HepG2 (cell line): ENCODE results near the gene MAP3K5. TPM values are rescaled to one million over a fixed set of nuclear protein-coding genes. Genes with fewer than 3 reads are reported as not detected.

Experiments
- ATAC-seq: fragments of 200-7000 bp; cut with Tn5 transposase; 3 replicates; pipeline ENCODE4 v1.9.1; 2020; ENCODE audit warnings: mild to moderate bottlenecking, moderate library complexity
- BruUV-seq: library from RNA; stranded (reverse); fragments of 400-500 nt; replicated peaks from 2 replicates; lab custom pipeline; 2021; lab: Mats Ljungman, UMichigan
- CTCF ChIA-PET: fragments of 300-600 bp; formaldehyde crosslinking; extraction: SDS; loops from one replicate; lab custom pipeline; 2021; ENCODE audit warnings: low total read pairs, inconsistent platforms, low intra/inter-chr PET ratio; lab: Yijun Ruan, JAX
- POLR2A ChIA-PET: fragments of 350-600 bp; sonication (Branson Sonifier 250); formaldehyde crosslinking; loops from one replicate; lab custom pipeline; 2020; ENCODE audit warnings: antibody characterized with exemption, inconsistent platforms; lab: Yijun Ruan, JAX
- DNase-seq: peaks from one replicate; pipeline ENCODE4 v3.0.0-alpha.2; 2015; ENCODE audit warnings: low spot score
- FAIRE-seq: peaks from 3 replicates; lab custom pipeline; 2011; peaks lifted over from hg19 to GRCh38; lab: Jason Lieb, UNC
- H2AFZ ChIP-seq: one replicate; pipeline ENCODE4 v1.6.1; 2011; ENCODE audit warnings: low read length, inconsistent platforms
- H3K27ac ChIP-seq: fragments of 300-600 bp; 3 replicates; pipeline ENCODE4 v1.8.0; 2011; ENCODE audit warnings: mixed run types, mild to moderate bottlenecking, mixed read lengths, low read length, inconsistent platforms; ENCODE audit not compliant: insufficient read depth; ENCODE audit errors: extremely low read length
- H3K27me3 ChIP-seq, 2 experiments: fragments of 200-600 bp in 1 of 2; 2 replicates in 1 of 2; 3 replicates in 1 of 2; pipeline versions ENCODE4 v1.6.0 to v1.8.0; 2011; ENCODE audit warnings: low read length in 2 of 2, mild to moderate bottlenecking in 2 of 2, moderate library complexity in 2 of 2, inconsistent platforms in 1 of 2; ENCODE audit not compliant: insufficient read depth in 2 of 2, control insufficient read depth in 1 of 2
- H3K36me3 ChIP-seq, 2 experiments: fragments of 200-600 bp in 1 of 2; replicated peaks in 1 of 2; 2 replicates in 1 of 2; 3 replicates in 1 of 2; pipeline versions ENCODE4 v1.5.1 to v1.8.0; 2011; ENCODE audit warnings: low read length in 2 of 2, inconsistent platforms in 1 of 2; ENCODE audit not compliant: insufficient read depth in 2 of 2, control insufficient read depth in 1 of 2
- H3K4me1 ChIP-seq: 2 replicates; pipeline ENCODE4 v1.5.1; 2012; ENCODE audit warnings: low read length, inconsistent platforms; ENCODE audit not compliant: insufficient read depth
- H3K4me2 ChIP-seq: 2 replicates; pipeline ENCODE4 v1.6.0; 2011; ENCODE audit warnings: low read depth, low read length, inconsistent platforms
- H3K4me3 ChIP-seq, 3 experiments: fragments of 200-600 bp in 1 of 3; sonication (generic), shearing (Covaris generic) in 1 of 3; replicated peaks in 1 of 3; 2 replicates each; pipeline ENCODE4 v1.5.1; 2011 to 2016; ENCODE audit warnings: low read length in 3 of 3, inconsistent platforms in 2 of 3, low read depth in 2 of 3, mild to moderate bottlenecking in 2 of 3, control low read depth in 1 of 3, mixed read lengths in 1 of 3; ENCODE audit not compliant: insufficient read depth in 1 of 3
- H3K79me2 ChIP-seq: one replicate; pipeline ENCODE4 v1.6.1; 2011; ENCODE audit warnings: low read length, inconsistent platforms; ENCODE audit not compliant: insufficient read depth
- H3K9ac ChIP-seq: 2 replicates; pipeline ENCODE4 v1.6.0; 2011; ENCODE audit warnings: mild to moderate bottlenecking, low read depth, low read length, inconsistent platforms; ENCODE audit not compliant: insufficient read depth
- H3K9me3 ChIP-seq: 2 replicates; pipeline ENCODE4 v1.5.1; 2012; ENCODE audit warnings: mild to moderate bottlenecking, low read length
- H4K20me1 ChIP-seq: 2 replicates; pipeline ENCODE4 v1.6.0; 2011; ENCODE audit warnings: inconsistent platforms, mild to moderate bottlenecking, low read length, moderate library complexity; ENCODE audit not compliant: insufficient read depth
- CBX2 ChIP-seq, 2 experiments: fragments of 200-600 bp in 1 of 2; sonication (generic); formaldehyde crosslinking in 1 of 2; IDR thresholded peaks; 2 replicates each; pipeline versions ENCODE4 v1.7.0 to v1.8.1; 2018 to 2022; ENCODE audit warnings: low read depth in 2 of 2, low read length in 1 of 2, mild to moderate bottlenecking in 1 of 2, missing genetic modification reagents in 1 of 2
- CEBPB ChIP-seq: IDR thresholded peaks from 2 replicates; pipeline ENCODE4 v1.6.1; 2011; ENCODE audit warnings: low read depth, low read length, improper control_type of control experiment, borderline replicate concordance
- GTF2F1 ChIP-seq: fragments of 150-350 bp; IDR thresholded peaks from 2 replicates; pipeline ENCODE4 v1.6.1; 2014; ENCODE audit warnings: low read length
- JUND ChIP-seq: sonication (generic); formaldehyde crosslinking; IDR thresholded peaks from 2 replicates; pipeline ENCODE4 v1.8.0; 2022; ENCODE audit warnings: mild to moderate bottlenecking, missing genetic modification reagents
- NAIF1 ChIP-seq: sonication (generic); formaldehyde crosslinking; IDR thresholded peaks from 2 replicates; pipeline ENCODE4 v1.5.0; 2020; ENCODE audit warnings: mild to moderate bottlenecking, missing genetic modification reagents, borderline replicate concordance
- RARA ChIP-seq: IDR thresholded peaks from 2 replicates; pipeline ENCODE4 v1.6.1; 2016; ENCODE audit warnings: missing genetic modification reagents, missing compliant biosample characterization
- SETDB1 ChIP-seq: sonication (generic); formaldehyde crosslinking; IDR thresholded peaks from 2 replicates; pipeline ENCODE4 v1.5.1; 2020; ENCODE audit warnings: missing genetic modification reagents, mild to moderate bottlenecking, borderline replicate concordance
- ZKSCAN1 ChIP-seq: fragments of 150-350 bp; IDR thresholded peaks from 2 replicates; pipeline ENCODE4 v1.6.1; 2014; ENCODE audit warnings: low read length
- ZNF362 ChIP-seq: sonication (generic); formaldehyde crosslinking; IDR thresholded peaks from 2 replicates; pipeline ENCODE4 v1.4.0; 2020; ENCODE audit warnings: missing genetic modification reagents, mild to moderate bottlenecking, borderline replicate concordance
- ZNF598 ChIP-seq: sonication (generic); formaldehyde crosslinking; IDR thresholded peaks from 2 replicates; pipeline ENCODE4 v1.5.1; 2020; ENCODE audit warnings: mild to moderate bottlenecking, missing genetic modification reagents, borderline replicate concordance
- ZNF841 ChIP-seq: sonication (generic); formaldehyde crosslinking; IDR thresholded peaks from 2 replicates; pipeline ENCODE4 v1.8.1; 2023; ENCODE audit warnings: missing genetic modification reagents, borderline replicate concordance
- WGBS: methylation state at CpG from one replicate; pipeline ENCODE4 v1.1.6; 2017; ENCODE audit warnings: low lambda C conversion rate; 5-methylcytosine and 5-hydroxymethylcytosine counted together
- in situ Hi-C: cut with HindIII; loops from 2 replicates; pipeline ENCODE4 v1.10.0; 2017; ENCODE audit warnings: low pct_unique_long_range_greater_than_20kb; ENCODE audit not compliant: extremely low pct_ligation_motif_present
- intact Hi-C: fragments of 100-400 bp; cut with micrococcal nuclease; formaldehyde crosslinking; loops from one replicate; pipeline ENCODE4 v1.10.0; 2022; ENCODE audit not compliant: unreplicated experiment
- polyA plus RNA-seq, 8 experiments: library from polyadenylated mRNA; depleted of rRNA in 3 of 8; stranded (reverse) in 7 of 8; unstranded in 1 of 8; fragments of >200 nt; fragmentation: Illumina TruSeq in 4 of 8; extraction: Trizol in 4 of 8; gene quantifications; 2 replicates each; pipeline versions ENCODE4 v1.2.1 to v1.2.3, GENCODE V29; 2011 to 2016; ENCODE audit warnings: low read depth in 4 of 8, missing spikeins in 1 of 8, mixed read lengths in 1 of 8; ENCODE audit not compliant: insufficient read depth in 1 of 8
- total RNA-seq, 5 experiments: library from RNA; depleted of rRNA; stranded (reverse); fragments of >200 nt; fragmentation: Illumina TruSeq; extraction: Trizol; gene quantifications; 2 replicates each; pipeline ENCODE4 v1.2.3, GENCODE V29; 2016; ENCODE audit warnings: low read depth in 1 of 5

Gene MAP3K5
- total and polyA plus RNA-seq, 2 of the 13 experiments (the other 11 are each of a cell fraction or from before 2014, with no cell fraction given) = not detected

- Histone ChIP-seq H3K27ac (no peak overlapping the region), H2AFZ (no peak overlapping the region), H3K36me3 (no peaks in the 10 kb centered on the region), H3K27me3 (no peaks in the 10 kb centered on the region; a peak in 1 of 5 replicates), H3K4me1 (no peaks in the 10 kb centered on the region), H3K4me2 (no peak overlapping the region), H3K79me2 (no peaks in the 10 kb centered on the region), H3K9me3 (no peaks in the 10 kb centered on the region), H3K4me3 (no peak overlapping the region), H3K9ac (no peak overlapping the region), H4K20me1 (no peaks in the 10 kb centered on the region)
- 22% methylated on average over 6 of the region's 6 CpGs for WGBS
- ATAC-seq = no peak
- TF ChIP-seq SETDB1 (CRISPR knock-in tag) = no peak
- no peak for TF ChIP-seq RARA (CRISPR knock-in tag)
- no peak for TF ChIP-seq NAIF1 (CRISPR knock-in tag)
- ChIA-PET CTCF (no interaction called here), POLR2A (no interaction called here)
- in situ Hi-C loops = no loop called here
- intact Hi-C loops = no loop called here
- BruUV-seq = no TSS peak
- FAIRE-seq = no peak
- DNase-seq = no peak
Observed at GRCh38 chr6:136539967-136540652, 252.2 kb downstream of the MAP3K5 start.

- no peak for ATAC-seq
- Histone ChIP-seq H4K20me1 (no peaks in the 10 kb centered on the region), H2AFZ (no peak overlapping the region), H3K27ac (no peak overlapping the region), H3K9me3 (no peaks in the 10 kb centered on the region), H3K27me3 (no peaks in the 10 kb centered on the region; a peak in 1 of 5 replicates), H3K4me3 (no peak overlapping the region), H3K36me3 (no peaks in the 10 kb centered on the region), H3K79me2 (no peaks in the 10 kb centered on the region), H3K9ac (no peak overlapping the region), H3K4me1 (no peaks in the 10 kb centered on the region), H3K4me2 (no peak overlapping the region)
- 22% methylated on average over 4 of the region's 4 CpGs for WGBS
- intact Hi-C loops (no loop called here), in situ Hi-C loops (no loop called here)
- no peak for DNase-seq
- CTCF ChIA-PET = no interaction called here
- no TSS peak for BruUV-seq
- no peak for FAIRE-seq
- POLR2A ChIA-PET = no interaction called here
- no peak for TF ChIP-seq CEBPB
- no peak for TF ChIP-seq ZNF362
- no peak for TF ChIP-seq ZNF841 (CRISPR knock-in tag)
- TF ChIP-seq GTF2F1 = no peak
- TF ChIP-seq CBX2 (IDR thresholded peaks at IDR 0.05; ENCODE audit: low read depth, low read length) = no peak
- no peak for TF ChIP-seq CBX2 (CRISPR knock-in tag; IDR thresholded peaks at IDR 0.05; ENCODE audit: low read depth)
- no peak for TF ChIP-seq ZKSCAN1
- TF ChIP-seq JUND (CRISPR knock-in tag) = no peak
- no peak for TF ChIP-seq ZNF598 (CRISPR knock-in tag)
Observed at GRCh38 chr6:136538836-136539235, 253.4 kb downstream of the MAP3K5 start.
